Astrocyte (in vitro differentiated cells and primary cell): Measurements from ENCODE around the gene RPN2. TPM values are rescaled to one million over a fixed set of nuclear protein-coding genes. Genes with fewer than 3 reads are reported as not detected.
A peak's percentile ranks its signal among the peaks of the same experiment; 100 is the strongest.

Source experiments
- DNase-seq: peaks from one replicate; pipeline ENCODE4 v3.0.0-alpha.2; 2010; ENCODE audit warnings: low read depth
- FAIRE-seq: peaks from 2 replicates; lab custom pipeline; 2011; peaks lifted over from hg19 to GRCh38; lab: Jason Lieb, UNC
- H2AFZ ChIP-seq: 2 replicates; pipeline ENCODE4 v1.6.0; 2012; ENCODE audit warnings: low read depth, low read length, inconsistent platforms
- H3K27ac ChIP-seq: 2 replicates; pipeline ENCODE4 v1.5.1; 2011; ENCODE audit warnings: low read depth, low read length, inconsistent platforms
- H3K27me3 ChIP-seq: 2 replicates; pipeline ENCODE4 v1.6.0; 2011; ENCODE audit warnings: low read length, inconsistent platforms; ENCODE audit not compliant: insufficient read depth
- H3K36me3 ChIP-seq: 2 replicates; pipeline ENCODE4 v1.5.1; 2011; ENCODE audit warnings: low read length, inconsistent platforms; ENCODE audit not compliant: insufficient read depth
- H3K4me1 ChIP-seq: 2 replicates; pipeline ENCODE4 v1.5.1; 2011; ENCODE audit warnings: low read length, inconsistent platforms; ENCODE audit not compliant: insufficient read depth
- H3K4me2 ChIP-seq: 2 replicates; pipeline ENCODE4 v1.6.0; 2012; ENCODE audit warnings: low read length, inconsistent platforms
- H3K4me3 ChIP-seq: 2 replicates; pipeline ENCODE4 v1.5.1; 2011; ENCODE audit warnings: low read depth, mild to moderate bottlenecking, low read length, inconsistent platforms; ENCODE audit not compliant: insufficient read depth
- H3K79me2 ChIP-seq: 2 replicates; pipeline ENCODE4 v1.6.0; 2012; ENCODE audit warnings: mild to moderate bottlenecking, low read length, inconsistent platforms; ENCODE audit not compliant: insufficient read depth
- H3K9ac ChIP-seq: 2 replicates; pipeline ENCODE4 v1.6.0; 2012; ENCODE audit warnings: mild to moderate bottlenecking, low read length, inconsistent platforms
- H3K9me3 ChIP-seq: 2 replicates; pipeline ENCODE4 v1.5.1; 2012; ENCODE audit warnings: low read depth, mild to moderate bottlenecking, low read length, inconsistent platforms; ENCODE audit not compliant: insufficient read depth
- H4K20me1 ChIP-seq: 2 replicates; pipeline ENCODE4 v1.6.0; 2012; ENCODE audit warnings: low read length, inconsistent platforms; ENCODE audit not compliant: insufficient read depth
- H3K27ac Mint-ChIP-seq: one replicate; pipeline ENCODE4 v1.8.0; 2021; ENCODE audit warnings: mild to moderate bottlenecking, mixed read lengths; ENCODE audit not compliant: unreplicated experiment
- H3K27me3 Mint-ChIP-seq: one replicate; pipeline ENCODE4 v1.8.0; 2021; ENCODE audit warnings: low read depth, mixed read lengths; ENCODE audit not compliant: unreplicated experiment
- H3K36me3 Mint-ChIP-seq: one replicate; pipeline ENCODE4 v1.8.0; 2021; ENCODE audit warnings: low read depth, mixed read lengths; ENCODE audit not compliant: unreplicated experiment
- H3K4me1 Mint-ChIP-seq: one replicate; pipeline ENCODE4 v1.8.0; 2021; ENCODE audit warnings: low read depth, mixed read lengths; ENCODE audit not compliant: unreplicated experiment
- H3K4me3 Mint-ChIP-seq: one replicate; pipeline ENCODE4 v1.8.0; 2021; ENCODE audit warnings: mild to moderate bottlenecking, moderate library complexity, mixed read lengths; ENCODE audit not compliant: unreplicated experiment
- H3K9me3 Mint-ChIP-seq: one replicate; pipeline ENCODE4 v1.8.0; 2021; ENCODE audit warnings: mild to moderate bottlenecking, mixed read lengths; ENCODE audit not compliant: unreplicated experiment
- EZH2 ChIP-seq: IDR thresholded peaks from 2 replicates; pipeline ENCODE4 v1.6.1; 2012; ENCODE audit warnings: mild to moderate bottlenecking, low read length, inconsistent platforms; ENCODE audit not compliant: insufficient read depth
- total RNA-seq: library from RNA; stranded (reverse); gene quantifications from 2 replicates; pipeline ENCODE4 v1.2.1, GENCODE V29; 2021
- TF ChIP-seq, protein P1 (sequence below): IDR thresholded peaks from 2 replicates; pipeline ENCODE4 v1.5.1; 2011; ENCODE audit warnings: low read depth, mild to moderate bottlenecking, inconsistent platforms, low read length, moderate library complexity; ENCODE audit not compliant: insufficient read depth

The RPN2 gene
- total RNA-seq, 1 donor from 2014 or later, result 259 TPM

GRCh38 chr20:37205130-37205529, 26.0 kb downstream of the RPN2 start:
- no peak overlapping the region for H3K4me2 ChIP-seq
- Mint-ChIP-seq H3K27me3 (no peaks in the 10 kb centered on the region), H3K4me1 (peaks cover 27% of the 10 kb centered on the region), H3K9me3 (no peaks in the 10 kb centered on the region), H3K4me3 (no peak overlapping the region), H3K27ac (no peak overlapping the region), H3K36me3 (peaks cover 18% of the 10 kb centered on the region)
- H3K9ac ChIP-seq, result no peak overlapping the region
- peaks cover 15% of the 10 kb centered on the region for H3K4me1 ChIP-seq
- no peak for TF ChIP-seq EZH2
- TF ChIP-seq, protein P1, sequence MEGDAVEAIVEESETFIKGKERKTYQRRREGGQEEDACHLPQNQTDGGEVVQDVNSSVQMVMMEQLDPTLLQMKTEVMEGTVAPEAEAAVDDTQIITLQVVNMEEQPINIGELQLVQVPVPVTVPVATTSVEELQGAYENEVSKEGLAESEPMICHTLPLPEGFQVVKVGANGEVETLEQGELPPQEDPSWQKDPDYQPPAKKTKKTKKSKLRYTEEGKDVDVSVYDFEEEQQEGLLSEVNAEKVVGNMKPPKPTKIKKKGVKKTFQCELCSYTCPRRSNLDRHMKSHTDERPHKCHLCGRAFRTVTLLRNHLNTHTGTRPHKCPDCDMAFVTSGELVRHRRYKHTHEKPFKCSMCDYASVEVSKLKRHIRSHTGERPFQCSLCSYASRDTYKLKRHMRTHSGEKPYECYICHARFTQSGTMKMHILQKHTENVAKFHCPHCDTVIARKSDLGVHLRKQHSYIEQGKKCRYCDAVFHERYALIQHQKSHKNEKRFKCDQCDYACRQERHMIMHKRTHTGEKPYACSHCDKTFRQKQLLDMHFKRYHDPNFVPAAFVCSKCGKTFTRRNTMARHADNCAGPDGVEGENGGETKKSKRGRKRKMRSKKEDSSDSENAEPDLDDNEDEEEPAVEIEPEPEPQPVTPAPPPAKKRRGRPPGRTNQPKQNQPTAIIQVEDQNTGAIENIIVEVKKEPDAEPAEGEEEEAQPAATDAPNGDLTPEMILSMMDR, result no peak
- no peaks in the 10 kb centered on the region for H3K27me3 ChIP-seq
- H2AFZ ChIP-seq, result no peak overlapping the region
- no peak overlapping the region for H3K4me3 ChIP-seq
- H3K9me3 ChIP-seq, result no peaks in the 10 kb centered on the region
- peaks cover 51% of the 10 kb centered on the region for H4K20me1 ChIP-seq
- peak overlapping the region; percentile 12 for H3K27ac ChIP-seq
- peaks cover 22% of the 10 kb centered on the region for H3K79me2 ChIP-seq
- peaks cover 50% of the 10 kb centered on the region for H3K36me3 ChIP-seq
- DNase-seq (no peak), FAIRE-seq (no peak)

- Histone ChIP-seq H3K27me3 (no peaks in the 10 kb centered on the region), H3K4me2 (no peak overlapping the region), H3K9me3 (no peaks in the 10 kb centered on the region), H4K20me1 (peaks cover 46% of the 10 kb centered on the region), H3K36me3 (peaks cover 44% of the 10 kb centered on the region), H3K4me3 (no peak overlapping the region), H2AFZ (no peak overlapping the region), H3K79me2 (peaks cover 18% of the 10 kb centered on the region), H3K27ac (no peak overlapping the region), H3K4me1 (peaks cover 15% of the 10 kb centered on the region), H3K9ac (no peak overlapping the region)
- DNase-seq, result no peak
- Mint-ChIP-seq H3K27me3 (no peaks in the 10 kb centered on the region), H3K9me3 (no peaks in the 10 kb centered on the region), H3K36me3 (peaks cover 16% of the 10 kb centered on the region), H3K4me3 (no peak overlapping the region), H3K4me1 (peaks cover 26% of the 10 kb centered on the region), H3K27ac (no peak overlapping the region)
- no peak for TF ChIP-seq EZH2
- TF ChIP-seq, protein P1, result no peak
- FAIRE-seq, result no peak
Observed at GRCh38 chr20:37205794-37206193, 26.7 kb downstream of the RPN2 start.

- Mint-ChIP-seq H3K36me3 (peaks cover 11% of the 10 kb centered on the region), H3K27ac (no peak overlapping the region), H3K4me1 (peaks cover 17% of the 10 kb centered on the region), H3K27me3 (no peaks in the 10 kb centered on the region), H3K4me3 (no peak overlapping the region), H3K9me3 (no peaks in the 10 kb centered on the region)
- FAIRE-seq, result no peak
- Histone ChIP-seq H3K4me3 (no peak overlapping the region), H3K9me3 (no peaks in the 10 kb centered on the region), H3K27me3 (no peaks in the 10 kb centered on the region), H3K79me2 (peaks cover 15% of the 10 kb centered on the region), H2AFZ (no peak overlapping the region), H3K4me2 (no peak overlapping the region), H3K36me3 (peaks cover 42% of the 10 kb centered on the region), H3K9ac (no peak overlapping the region), H3K27ac (no peak overlapping the region), H3K4me1 (peaks cover 4% of the 10 kb centered on the region), H4K20me1 (peaks cover 32% of the 10 kb centered on the region)
- DNase-seq, result no peak
- TF ChIP-seq, protein P1, result no peak
- no peak for TF ChIP-seq EZH2
Observed at GRCh38 chr20:37207171-37207570, 28.0 kb downstream of the RPN2 start.
